ENCODE data around the gene PADI2. TPM values are rescaled to one million over a fixed set of nuclear protein-coding genes. Genes with fewer than 3 reads are reported as not detected.

The PADI2 gene
- total and polyA plus RNA-seq, 2 experiments from 2014 or later, result 1.7 to 4.3 TPM

GRCh38 chr1:17112076-17112475 is 7.2 kb downstream of the PADI2 start:
- no peaks in the 10 kb centered on the region for H3K79me2 ChIP-seq (replicated peaks; ENCODE audit: insufficient read depth)
- H3K27ac ChIP-seq (ENCODE audit: low read depth), result no peak overlapping the region
- no peaks in the 10 kb centered on the region for H3K36me3 Mint-ChIP-seq (ENCODE audit: low read depth)
- no peaks in the 10 kb centered on the region for H3F3A ChIP-seq (replicated peaks; ENCODE audit: low read depth)
- no peak overlapping the region for H2AFZ ChIP-seq
- H3K27me3 Mint-ChIP-seq (ENCODE audit: insufficient read depth, low read depth, poor library complexity), result peaks cover 16% of the 10 kb centered on the region
- no peak overlapping the region for H3K27ac Mint-ChIP-seq
- no peaks in the 10 kb centered on the region for H3K9me2 ChIP-seq (ENCODE audit: insufficient read depth)
- H3K4me3 Mint-ChIP-seq, result no peak overlapping the region
- H3K4me1 Mint-ChIP-seq, result no peaks in the 10 kb centered on the region; the same call in 2 of the 3 replicates
- TF ChIP-seq CREB1 (CRISPR knock-in tag; IDR thresholded peaks at IDR 0.05; ENCODE audit: low read depth) (no peak), ETS1 (IDR thresholded peaks at IDR 0.05) (no peak), EZH2phosphoT487 (IDR thresholded peaks at IDR 0.05; ENCODE audit: unreplicated experiment) (no peak), ZNF462 (CRISPR knock-in tag; IDR thresholded peaks at IDR 0.05) (no peak), EZH2 (IDR thresholded peaks at IDR 0.05; ENCODE audit: low read depth, unreplicated experiment) (no peak), ZNF331 (CRISPR knock-in tag; IDR thresholded peaks at IDR 0.05; ENCODE audit: low read depth) (no peak), ZNF114 (CRISPR knock-in tag; IDR thresholded peaks at IDR 0.05) (no peak)
- H3K4me1 ChIP-seq (ENCODE audit: insufficient read depth), result no peaks in the 10 kb centered on the region
- peaks cover 7% of the 10 kb centered on the region for H3K27me3 ChIP-seq (ENCODE audit: insufficient read depth)
- H3K4me3 ChIP-seq, result no peak overlapping the region
- ATAC-seq (no peak), DNase-seq (ENCODE audit: low spot score) (no peak)
- no peak overlapping the region for H3K4me2 ChIP-seq
- H3K9me3 Mint-ChIP-seq, result no peaks in the 10 kb centered on the region
- no peaks in the 10 kb centered on the region; the same call in 1 of the 2 replicates for H4K20me1 ChIP-seq (replicated peaks; ENCODE audit: insufficient read depth)
- no peaks in the 10 kb centered on the region for H3K36me3 ChIP-seq (ENCODE audit: insufficient read depth)
